GM08714 (cell line): Measurements from ENCODE around the gene ANKRD13A.

ENCODE experiments used
- H3K4me3 ChIP-seq: fragments of 200-500 bp; sonication (Bioruptor generic); 2 replicates; pipeline ENCODE4 v1.5.1; 2014; ENCODE audit warnings: mild to moderate bottlenecking, low read length, inconsistent platforms
- ZNF274 ChIP-seq: IDR thresholded peaks from 2 replicates; pipeline ENCODE4 v1.6.1; 2012; ENCODE audit warnings: mild to moderate bottlenecking, low read depth, low read length

ANKRD13A gene

GRCh38 chr12:110088936-110089335 lies 89.7 kb downstream of the ANKRD13A start:
- H3K4me3 ChIP-seq, result no peak overlapping the region
- TF ChIP-seq ZNF274, result no peak
